RWPE2 (cell line): Measurements from ENCODE around the gene LELP1.

Experiments used
- ATAC-seq: fragments of 200-7000 bp; cut with Tn5 transposase; 3 replicates; pipeline ENCODE4 v1.9.1; 2021; ENCODE audit warnings: low read depth
- DNase-seq: peaks from one replicate; pipeline ENCODE4 v3.0.0-alpha.2; 2020; ENCODE audit warnings: low spot score
- H3K27ac ChIP-seq: fragments of 450-650 bp; 2 replicates; pipeline ENCODE4 v1.5.1; 2017; ENCODE audit warnings: mild to moderate bottlenecking; ENCODE audit not compliant: poor library complexity, severe bottlenecking
- H3K27me3 ChIP-seq: fragments of 250-450 bp; sonication (Bioruptor Pico); 2 replicates; pipeline ENCODE4 v1.5.1; 2021; ENCODE audit warnings: mild to moderate bottlenecking, moderate library complexity; ENCODE audit not compliant: insufficient read depth, poor library complexity, severe bottlenecking
- H3K36me3 ChIP-seq: fragments of 250-450 bp; sonication (Bioruptor Pico); 2 replicates; pipeline ENCODE4 v1.5.1; 2020; ENCODE audit warnings: low read depth, mild to moderate bottlenecking, moderate library complexity
- H3K4me1 ChIP-seq: fragments of 250-450 bp; sonication (Bioruptor Pico); 2 replicates; pipeline ENCODE4 v1.5.1; 2021; ENCODE audit warnings: mild to moderate bottlenecking, moderate library complexity; ENCODE audit not compliant: insufficient read depth, poor library complexity, severe bottlenecking
- H3K4me3 ChIP-seq: fragments of 250-450 bp; sonication (Bioruptor Pico); 2 replicates; pipeline ENCODE4 v1.5.1; 2021; ENCODE audit warnings: mild to moderate bottlenecking, moderate library complexity; ENCODE audit not compliant: severe bottlenecking
- H3K9me3 ChIP-seq: fragments of 250-450 bp; sonication (Bioruptor Pico); 2 replicates; pipeline ENCODE4 v1.5.1; 2021; ENCODE audit warnings: mild to moderate bottlenecking, moderate library complexity; ENCODE audit not compliant: severe bottlenecking
- TF ChIP-seq, protein P1 (sequence below): fragments of 450-650 bp; IDR thresholded peaks from one replicate; pipeline ENCODE4 v1.5.1; 2017; ENCODE audit warnings: mild to moderate bottlenecking, moderate library complexity; ENCODE audit not compliant: poor library complexity, severe bottlenecking

Gene LELP1

GRCh38 chr1:153251087-153251486 is 47.9 kb downstream of the LELP1 start:
- ATAC-seq (no peak), DNase-seq (no peak)
- no peak overlapping the region for H3K4me3 ChIP-seq
- no peaks in the 10 kb centered on the region for H3K4me1 ChIP-seq
- H3K9me3 ChIP-seq: no peaks in the 10 kb centered on the region
- H3K27ac ChIP-seq: no peak overlapping the region
- H3K36me3 ChIP-seq: no peaks in the 10 kb centered on the region
- TF ChIP-seq, protein P1, sequence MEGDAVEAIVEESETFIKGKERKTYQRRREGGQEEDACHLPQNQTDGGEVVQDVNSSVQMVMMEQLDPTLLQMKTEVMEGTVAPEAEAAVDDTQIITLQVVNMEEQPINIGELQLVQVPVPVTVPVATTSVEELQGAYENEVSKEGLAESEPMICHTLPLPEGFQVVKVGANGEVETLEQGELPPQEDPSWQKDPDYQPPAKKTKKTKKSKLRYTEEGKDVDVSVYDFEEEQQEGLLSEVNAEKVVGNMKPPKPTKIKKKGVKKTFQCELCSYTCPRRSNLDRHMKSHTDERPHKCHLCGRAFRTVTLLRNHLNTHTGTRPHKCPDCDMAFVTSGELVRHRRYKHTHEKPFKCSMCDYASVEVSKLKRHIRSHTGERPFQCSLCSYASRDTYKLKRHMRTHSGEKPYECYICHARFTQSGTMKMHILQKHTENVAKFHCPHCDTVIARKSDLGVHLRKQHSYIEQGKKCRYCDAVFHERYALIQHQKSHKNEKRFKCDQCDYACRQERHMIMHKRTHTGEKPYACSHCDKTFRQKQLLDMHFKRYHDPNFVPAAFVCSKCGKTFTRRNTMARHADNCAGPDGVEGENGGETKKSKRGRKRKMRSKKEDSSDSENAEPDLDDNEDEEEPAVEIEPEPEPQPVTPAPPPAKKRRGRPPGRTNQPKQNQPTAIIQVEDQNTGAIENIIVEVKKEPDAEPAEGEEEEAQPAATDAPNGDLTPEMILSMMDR: no peak
- H3K27me3 ChIP-seq: no peaks in the 10 kb centered on the region

DNA sequence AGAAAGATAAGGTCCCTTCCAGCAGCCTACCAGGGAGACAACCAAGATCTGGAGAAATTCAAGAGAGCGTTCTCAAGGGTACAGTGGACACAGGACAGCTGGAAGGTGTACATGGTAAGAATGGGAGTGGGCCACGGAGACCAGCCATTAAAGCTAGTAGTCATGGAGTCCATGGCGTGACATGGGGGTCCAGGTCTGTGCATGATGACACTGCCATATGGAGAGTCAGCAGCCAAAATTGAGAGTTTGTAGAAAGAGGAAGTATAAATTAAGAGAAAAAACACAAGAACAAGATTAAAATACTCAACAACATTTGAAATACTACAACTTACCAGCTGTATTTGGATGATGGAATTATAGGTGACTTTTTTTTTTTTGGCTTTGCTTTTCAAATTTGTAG is 48.3 kb downstream of the LELP1 start:
- no peak for ATAC-seq
- no peak overlapping the region for H3K4me3 ChIP-seq
- TF ChIP-seq, protein P1: no peak
- no peaks in the 10 kb centered on the region for H3K27me3 ChIP-seq
- no peaks in the 10 kb centered on the region for H3K4me1 ChIP-seq
- no peaks in the 10 kb centered on the region for H3K9me3 ChIP-seq
- H3K27ac ChIP-seq: no peak overlapping the region
- no peaks in the 10 kb centered on the region for H3K36me3 ChIP-seq
- DNase-seq: no peak

DNA sequence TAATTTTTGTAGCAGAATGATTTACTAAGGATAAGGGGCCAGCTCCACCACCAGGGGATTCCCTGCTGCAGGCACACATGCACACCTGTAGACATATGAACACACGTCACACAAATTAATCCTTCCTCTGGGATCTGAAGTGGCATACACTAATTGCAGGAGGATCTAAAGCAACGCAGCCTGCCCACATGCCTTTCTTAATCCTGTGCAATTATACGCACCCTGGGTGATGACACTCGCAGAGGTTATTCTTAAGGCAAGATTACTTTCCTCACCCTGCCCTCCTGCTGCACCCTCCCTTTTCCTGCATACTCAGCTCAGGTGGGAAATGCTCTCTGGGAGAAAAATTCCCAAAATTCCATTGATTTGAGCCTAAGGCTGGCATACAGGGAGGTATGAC is 48.8 kb downstream of the LELP1 start:
- H3K27ac ChIP-seq: no peak overlapping the region
- TF ChIP-seq, protein P1: no peak
- DNase-seq: no peak
- no peak overlapping the region for H3K4me3 ChIP-seq
- no peak for ATAC-seq
- no peaks in the 10 kb centered on the region for H3K9me3 ChIP-seq
- no peaks in the 10 kb centered on the region for H3K4me1 ChIP-seq
- H3K27me3 ChIP-seq: no peaks in the 10 kb centered on the region
- no peaks in the 10 kb centered on the region for H3K36me3 ChIP-seq

GRCh38 chr1:153253076-153253475 is 49.8 kb downstream of the LELP1 start:
- Histone ChIP-seq H3K36me3 (no peaks in the 10 kb centered on the region), H3K4me3 (no peak overlapping the region), H3K9me3 (no peaks in the 10 kb centered on the region), H3K27ac (no peak overlapping the region), H3K27me3 (no peaks in the 10 kb centered on the region), H3K4me1 (no peaks in the 10 kb centered on the region)
- DNase-seq (no peak), ATAC-seq (no peak)
- TF ChIP-seq, protein P1: no peak

DNA sequence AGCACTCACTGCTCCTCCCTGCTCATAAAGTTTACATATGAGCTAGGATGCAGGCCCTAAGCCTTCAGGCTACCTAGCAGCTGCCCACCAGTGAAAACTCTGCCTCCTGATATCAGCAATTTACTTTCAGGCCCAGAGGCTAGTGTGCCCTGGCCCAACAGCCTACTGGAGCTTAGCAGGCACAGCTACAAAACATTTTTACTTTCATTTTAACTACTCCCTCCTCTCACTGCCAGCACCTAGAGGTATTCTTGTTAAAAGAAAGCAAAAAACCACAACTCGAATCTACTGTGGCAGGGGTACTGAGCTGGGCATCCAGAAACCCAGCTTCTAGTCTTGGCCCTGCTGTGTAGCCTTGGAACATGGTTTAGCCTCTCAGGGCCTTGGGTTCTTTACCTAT is 50.5 kb downstream of the LELP1 start:
- ATAC-seq: no peak
- no peak overlapping the region for H3K27ac ChIP-seq

More for the DNA sequence above, 50.5 kb downstream of the LELP1 start:
- no peaks in the 10 kb centered on the region for H3K4me1 ChIP-seq
- TF ChIP-seq, protein P1: no peak
- H3K4me3 ChIP-seq: no peak overlapping the region
- no peaks in the 10 kb centered on the region for H3K36me3 ChIP-seq
- no peaks in the 10 kb centered on the region for H3K9me3 ChIP-seq
- peaks cover 4% of the 10 kb centered on the region for H3K27me3 ChIP-seq
- DNase-seq: no peak
